HFFc6 (cell line): Measurements from ENCODE around the gene USH1C. TPM values are rescaled to one million over a fixed set of nuclear protein-coding genes. Genes with fewer than 3 reads are reported as not detected.

Experiments
- DNase-seq: peaks from one replicate; pipeline ENCODE4 v3.0.0-alpha.2; 2018
- H3K27ac Mint-ChIP-seq: 2 replicates; pipeline ENCODE4 v1.8.0; 2020; ENCODE audit warnings: mild to moderate bottlenecking, mixed read lengths
- H3K27me3 Mint-ChIP-seq: 2 replicates; pipeline ENCODE4 v1.8.0; 2021; ENCODE audit warnings: mild to moderate bottlenecking, moderate library complexity, mixed read lengths; ENCODE audit not compliant: insufficient read depth
- H3K36me3 Mint-ChIP-seq: 2 replicates; pipeline ENCODE4 v1.8.0; 2021; ENCODE audit warnings: low read depth, mixed read lengths
- H3K4me1 Mint-ChIP-seq: 2 replicates; pipeline ENCODE4 v1.8.0; 2020; ENCODE audit warnings: low read depth, mixed read lengths
- H3K4me3 Mint-ChIP-seq: 2 replicates; pipeline ENCODE4 v1.8.0; 2020; ENCODE audit warnings: mild to moderate bottlenecking, moderate library complexity, mixed read lengths
- H3K9me3 Mint-ChIP-seq: 2 replicates; pipeline ENCODE4 v1.8.0; 2020; ENCODE audit warnings: mild to moderate bottlenecking, mixed read lengths
- total RNA-seq, 6 experiments: library from RNA; stranded (reverse); fragmentation: NEBNext Ultra II Directional; extraction: Animal tissue kit (Norgen Biotek cat#: 25700); gene quantifications; 2 replicates in 1 of 6; 3 replicates in 5 of 6; pipeline ENCODE4 v1.2.3, GENCODE V29; 2021
- TF ChIP-seq, protein P1 (sequence below): fragments of 200-600 bp; sonication (generic); IDR thresholded peaks from 2 replicates; pipeline ENCODE4 v1.5.0; 2021; ENCODE audit warnings: antibody characterized with exemption, mild to moderate bottlenecking

Gene USH1C
- total RNA-seq, 6 experiments from 2014 or later, result not detected

DNA sequence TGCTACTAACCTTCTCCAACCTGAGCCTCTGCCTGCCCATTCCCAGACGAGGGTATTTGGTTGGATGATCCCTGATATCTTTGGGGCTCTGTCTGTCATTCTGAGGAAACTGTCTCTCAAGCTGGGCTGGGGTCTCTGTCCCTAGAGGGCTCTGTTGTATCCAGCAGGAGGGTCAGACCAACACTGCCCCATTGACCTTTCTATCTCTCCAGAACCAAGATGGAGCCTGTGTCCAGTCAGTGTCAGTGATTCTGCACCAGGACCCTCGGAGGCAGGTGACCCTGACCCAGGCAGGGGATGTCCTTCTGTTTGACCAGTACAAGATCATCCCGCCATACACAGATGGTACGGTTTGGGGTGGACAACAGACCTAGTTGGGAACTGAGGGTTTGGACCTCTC is 24.7 kb upstream of the USH1C start:
- TF ChIP-seq, protein P1, sequence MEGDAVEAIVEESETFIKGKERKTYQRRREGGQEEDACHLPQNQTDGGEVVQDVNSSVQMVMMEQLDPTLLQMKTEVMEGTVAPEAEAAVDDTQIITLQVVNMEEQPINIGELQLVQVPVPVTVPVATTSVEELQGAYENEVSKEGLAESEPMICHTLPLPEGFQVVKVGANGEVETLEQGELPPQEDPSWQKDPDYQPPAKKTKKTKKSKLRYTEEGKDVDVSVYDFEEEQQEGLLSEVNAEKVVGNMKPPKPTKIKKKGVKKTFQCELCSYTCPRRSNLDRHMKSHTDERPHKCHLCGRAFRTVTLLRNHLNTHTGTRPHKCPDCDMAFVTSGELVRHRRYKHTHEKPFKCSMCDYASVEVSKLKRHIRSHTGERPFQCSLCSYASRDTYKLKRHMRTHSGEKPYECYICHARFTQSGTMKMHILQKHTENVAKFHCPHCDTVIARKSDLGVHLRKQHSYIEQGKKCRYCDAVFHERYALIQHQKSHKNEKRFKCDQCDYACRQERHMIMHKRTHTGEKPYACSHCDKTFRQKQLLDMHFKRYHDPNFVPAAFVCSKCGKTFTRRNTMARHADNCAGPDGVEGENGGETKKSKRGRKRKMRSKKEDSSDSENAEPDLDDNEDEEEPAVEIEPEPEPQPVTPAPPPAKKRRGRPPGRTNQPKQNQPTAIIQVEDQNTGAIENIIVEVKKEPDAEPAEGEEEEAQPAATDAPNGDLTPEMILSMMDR, result no peak
- Mint-ChIP-seq H3K27ac (no peak overlapping the region), H3K4me3 (no peak overlapping the region), H3K9me3 (no peaks in the 10 kb centered on the region), H3K27me3 (peaks cover 16% of the 10 kb centered on the region), H3K36me3 (no peaks in the 10 kb centered on the region), H3K4me1 (no peaks in the 10 kb centered on the region)
- DNase-seq, result no peak

DNA sequence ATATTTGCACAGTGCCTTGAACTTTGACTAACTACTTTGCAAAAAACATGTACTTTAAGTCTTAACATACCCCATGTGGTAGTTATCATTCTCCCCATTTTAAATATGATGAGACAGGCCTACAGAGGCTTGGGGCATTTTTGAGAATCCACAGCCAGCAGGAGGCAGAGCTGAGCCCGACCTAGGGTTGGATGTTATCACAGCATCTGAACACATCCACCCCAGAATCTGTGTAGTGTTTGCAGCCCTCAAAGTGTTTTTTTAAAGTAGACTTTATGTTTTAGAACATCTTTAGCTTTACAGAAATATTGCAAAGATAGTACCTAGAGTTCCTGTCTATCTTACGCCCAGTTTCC is 20.4 kb upstream of the USH1C start:
- Mint-ChIP-seq H3K36me3 (no peaks in the 10 kb centered on the region), H3K27me3 (peaks cover 9% of the 10 kb centered on the region), H3K4me1 (no peaks in the 10 kb centered on the region), H3K9me3 (no peaks in the 10 kb centered on the region), H3K4me3 (no peak overlapping the region), H3K27ac (no peak overlapping the region)
- no peak for DNase-seq
- TF ChIP-seq, protein P1, result peak; percentile 44; the same call in 1 of the 2 replicates

DNA sequence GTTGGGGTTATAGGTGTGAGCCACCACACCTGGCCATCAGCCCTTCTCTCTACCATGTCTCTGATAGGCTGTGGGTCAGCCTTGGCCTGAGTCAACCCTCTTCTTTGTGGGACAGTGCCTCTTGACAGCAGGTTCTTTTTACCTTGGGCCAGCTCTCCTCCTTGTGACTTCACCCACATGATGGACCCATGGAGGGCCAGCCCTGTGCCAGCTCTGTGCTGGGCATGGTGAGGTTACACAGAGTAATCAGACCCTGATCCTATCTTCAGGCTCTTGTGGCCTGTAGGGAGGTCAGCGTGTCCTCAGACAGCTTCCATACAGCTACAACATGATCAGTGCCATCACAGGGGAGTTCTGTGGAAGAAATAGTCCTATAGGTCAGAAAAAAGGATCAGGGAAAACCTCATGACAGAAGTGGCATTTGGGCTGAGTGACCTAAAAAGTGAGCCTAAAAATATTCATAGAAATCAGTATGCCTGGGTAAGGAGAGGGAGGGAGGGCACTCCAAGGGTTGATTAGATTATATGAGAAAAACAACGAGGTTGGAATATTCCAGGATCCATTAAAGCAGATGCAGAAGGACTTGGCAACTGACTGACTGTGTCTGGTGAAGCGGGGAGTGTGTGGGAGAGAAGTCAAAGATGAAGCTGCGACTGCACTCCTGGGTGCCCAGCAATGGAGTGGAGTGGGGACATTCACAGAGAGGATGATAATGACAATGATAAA is 19.9 kb upstream of the USH1C start:
- Mint-ChIP-seq H3K27me3 (peaks cover 6% of the 10 kb centered on the region), H3K9me3 (no peaks in the 10 kb centered on the region), H3K36me3 (no peaks in the 10 kb centered on the region), H3K27ac (no peak overlapping the region), H3K4me1 (no peaks in the 10 kb centered on the region), H3K4me3 (no peak overlapping the region)
- TF ChIP-seq, protein P1, result no peak
- no peak for DNase-seq

DNA sequence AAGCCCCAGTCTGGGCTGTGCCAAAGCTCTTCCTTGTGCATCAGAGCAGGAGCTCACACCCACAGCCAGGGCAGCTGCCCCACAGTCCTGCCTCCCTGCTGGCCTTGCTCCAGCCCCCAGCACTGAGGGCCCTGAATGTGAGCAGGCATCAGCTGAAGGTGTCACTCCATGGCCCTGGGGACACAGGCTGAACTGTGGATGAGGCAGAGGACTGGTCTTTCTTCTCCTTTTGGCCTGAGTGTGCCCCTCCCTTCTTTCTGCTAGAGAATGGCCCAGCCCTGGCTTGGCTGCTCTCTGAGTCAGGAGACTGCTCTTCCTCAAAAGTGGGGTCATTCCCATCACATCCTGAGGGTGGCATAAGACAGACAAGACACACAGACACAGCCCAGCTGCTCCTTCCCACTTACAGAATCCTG is 19.0 kb upstream of the USH1C start:
- no peak overlapping the region for H3K4me3 Mint-ChIP-seq
- DNase-seq, result no peak
- peaks cover 10% of the 10 kb centered on the region for H3K27me3 Mint-ChIP-seq
- TF ChIP-seq, protein P1, result no peak; the same call in 1 of the 2 replicates
- no peaks in the 10 kb centered on the region for H3K9me3 Mint-ChIP-seq
- no peaks in the 10 kb centered on the region for H3K36me3 Mint-ChIP-seq
- H3K27ac Mint-ChIP-seq, result no peak overlapping the region
- H3K4me1 Mint-ChIP-seq, result no peaks in the 10 kb centered on the region

DNA sequence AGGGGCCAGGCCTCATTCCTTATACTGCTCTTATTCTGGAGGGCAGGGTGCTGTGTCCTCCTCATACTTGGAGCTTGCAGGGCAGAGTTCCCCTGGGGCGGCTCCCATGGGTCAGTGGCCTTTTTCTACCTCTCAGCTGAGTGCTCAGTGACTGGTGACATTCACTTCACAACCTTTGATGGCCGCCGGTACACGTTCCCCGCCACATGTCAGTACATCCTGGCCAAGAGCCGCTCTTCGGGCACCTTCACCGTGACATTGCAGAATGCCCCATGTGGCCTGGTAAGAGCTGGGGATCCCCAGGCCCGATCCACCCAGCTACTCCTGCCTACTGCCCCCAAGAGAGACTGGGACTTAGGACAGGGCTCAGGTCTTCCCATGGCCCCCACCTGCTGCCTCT is 17.3 kb upstream of the USH1C start:
- no peaks in the 10 kb centered on the region for H3K9me3 Mint-ChIP-seq
- H3K27ac Mint-ChIP-seq, result no peak overlapping the region
- peaks cover 11% of the 10 kb centered on the region for H3K27me3 Mint-ChIP-seq
- TF ChIP-seq, protein P1, result no peak
- no peak overlapping the region for H3K4me3 Mint-ChIP-seq
- no peaks in the 10 kb centered on the region for H3K4me1 Mint-ChIP-seq
- DNase-seq, result no peak
- H3K36me3 Mint-ChIP-seq, result no peaks in the 10 kb centered on the region

DNA sequence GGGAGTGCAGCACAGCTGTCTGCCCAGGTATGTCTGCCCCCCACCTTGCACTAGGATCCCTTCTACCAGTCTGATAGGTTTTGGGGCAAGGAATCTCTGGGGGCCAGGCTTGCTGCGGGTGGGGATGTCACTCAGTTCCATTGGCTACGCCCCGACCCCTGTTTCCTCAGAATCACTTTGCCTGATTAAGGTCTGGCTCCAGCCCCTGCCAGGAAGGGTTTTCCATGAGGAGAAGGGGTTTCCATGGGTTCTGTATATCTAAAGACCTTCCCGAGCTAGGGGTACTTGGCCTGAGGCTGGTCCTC is 16.8 kb upstream of the USH1C start:
- TF ChIP-seq, protein P1, result no peak
- Mint-ChIP-seq H3K27ac (no peak overlapping the region), H3K27me3 (peaks cover 15% of the 10 kb centered on the region), H3K9me3 (no peaks in the 10 kb centered on the region), H3K4me3 (no peak overlapping the region), H3K36me3 (no peaks in the 10 kb centered on the region), H3K4me1 (no peaks in the 10 kb centered on the region)
- DNase-seq, result no peak
